Measurements from ENCODE around the gene LAD1. TPM values are rescaled to one million over a fixed set of nuclear protein-coding genes. Genes with fewer than 3 reads are reported as not detected.

The LAD1 gene
- polyA plus RNA-seq, 1 experiment = 0.04 TPM

DNA sequence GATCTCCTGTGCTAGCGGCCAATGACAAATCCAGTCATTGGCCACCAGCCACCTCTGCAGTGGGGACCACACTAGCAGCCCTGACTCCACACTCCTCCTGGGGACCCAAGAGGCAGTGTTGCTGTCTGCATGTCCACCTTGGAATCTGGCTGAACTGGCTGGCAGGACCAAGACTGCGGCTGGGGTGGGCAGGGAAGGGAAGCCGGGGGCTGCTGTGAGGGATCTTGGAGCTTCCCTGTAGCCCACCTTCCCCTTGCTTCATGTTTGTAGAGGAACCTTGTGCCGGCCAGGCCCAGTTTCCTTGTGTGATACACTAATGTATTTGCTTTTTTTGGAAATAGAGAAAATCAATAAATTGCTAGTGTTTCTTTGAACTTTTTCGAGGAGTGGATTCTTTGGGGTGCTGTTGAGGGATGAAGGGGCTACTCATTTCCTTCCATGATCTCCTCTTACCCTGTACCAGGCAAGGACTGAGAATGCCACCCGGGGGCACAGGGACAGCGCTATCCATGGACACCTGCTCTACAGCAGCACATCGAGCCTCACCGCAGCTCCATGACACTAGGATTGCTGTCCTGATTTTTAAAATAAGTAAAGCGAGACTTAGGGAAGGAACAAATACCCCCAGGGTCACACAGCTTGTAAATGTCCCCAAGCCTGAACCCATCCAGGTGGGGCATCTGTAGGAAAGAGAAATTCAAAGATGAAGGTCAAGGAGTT, 66.3 kb downstream of the LAD1 start:
- H3K9me3 ChIP-seq (ENCODE audit: control insufficient read depth, insufficient read depth, low read length) = peaks cover 3% of the 10 kb centered on the region; the same call in 1 of the 2 replicates
- no peak for DNase-seq (ENCODE audit: low read depth, low spot score)
- POLR2A ChIA-PET = no interaction called here
- CTCF ChIA-PET = interaction anchor here (0.7 to 1.0 kb wide), 2 partner anchors 13 to 103 kb away, joined by 3 read pairs; no protein-coding TSS in a partner anchor
- H3K27ac ChIP-seq (ENCODE audit: low read depth, low read length) = no peak overlapping the region
- TF ChIP-seq, protein P1, sequence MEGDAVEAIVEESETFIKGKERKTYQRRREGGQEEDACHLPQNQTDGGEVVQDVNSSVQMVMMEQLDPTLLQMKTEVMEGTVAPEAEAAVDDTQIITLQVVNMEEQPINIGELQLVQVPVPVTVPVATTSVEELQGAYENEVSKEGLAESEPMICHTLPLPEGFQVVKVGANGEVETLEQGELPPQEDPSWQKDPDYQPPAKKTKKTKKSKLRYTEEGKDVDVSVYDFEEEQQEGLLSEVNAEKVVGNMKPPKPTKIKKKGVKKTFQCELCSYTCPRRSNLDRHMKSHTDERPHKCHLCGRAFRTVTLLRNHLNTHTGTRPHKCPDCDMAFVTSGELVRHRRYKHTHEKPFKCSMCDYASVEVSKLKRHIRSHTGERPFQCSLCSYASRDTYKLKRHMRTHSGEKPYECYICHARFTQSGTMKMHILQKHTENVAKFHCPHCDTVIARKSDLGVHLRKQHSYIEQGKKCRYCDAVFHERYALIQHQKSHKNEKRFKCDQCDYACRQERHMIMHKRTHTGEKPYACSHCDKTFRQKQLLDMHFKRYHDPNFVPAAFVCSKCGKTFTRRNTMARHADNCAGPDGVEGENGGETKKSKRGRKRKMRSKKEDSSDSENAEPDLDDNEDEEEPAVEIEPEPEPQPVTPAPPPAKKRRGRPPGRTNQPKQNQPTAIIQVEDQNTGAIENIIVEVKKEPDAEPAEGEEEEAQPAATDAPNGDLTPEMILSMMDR (IDR thresholded peaks at IDR 0.05; ENCODE audit: low read depth, low read length) = no peak
- H3K27me3 ChIP-seq (ENCODE audit: control insufficient read depth, insufficient read depth, low read length) = peaks cover 34% of the 10 kb centered on the region
- H3K4me3 ChIP-seq (ENCODE audit: low read depth, low read length) = no peak overlapping the region

DNA sequence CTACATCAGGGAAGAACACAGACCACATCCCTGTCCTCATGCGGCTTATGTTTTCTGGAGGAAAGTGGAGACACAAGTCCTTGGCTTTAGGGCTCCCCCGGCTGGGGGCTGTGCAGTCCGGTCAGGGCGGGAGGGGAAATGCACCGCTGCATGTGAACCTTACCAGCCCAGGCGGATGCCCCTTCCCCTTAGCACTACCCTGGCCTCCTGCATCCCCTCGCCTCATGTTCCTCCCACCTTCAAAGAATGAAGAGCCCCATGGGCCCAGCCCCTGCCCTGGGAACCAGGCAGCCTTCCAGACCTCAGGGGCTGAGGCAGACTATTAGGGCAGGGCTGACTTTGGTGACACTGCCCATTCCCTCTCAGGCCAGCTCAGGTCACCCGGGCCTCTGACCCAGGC, 67.1 kb downstream of the LAD1 start:
- H3K27me3 ChIP-seq (ENCODE audit: control insufficient read depth, insufficient read depth, low read length) = peaks cover 37% of the 10 kb centered on the region
- no peak overlapping the region for H3K27ac ChIP-seq (ENCODE audit: low read depth, low read length)
- H3K9me3 ChIP-seq (ENCODE audit: control insufficient read depth, insufficient read depth, low read length) = peaks cover 3% of the 10 kb centered on the region; the same call in 1 of the 2 replicates
- TF ChIP-seq, protein P1 (IDR thresholded peaks at IDR 0.05; ENCODE audit: low read depth, low read length) = no peak
- no peak for DNase-seq (ENCODE audit: low read depth, low spot score)
- CTCF ChIA-PET = no interaction called here
- no peak overlapping the region for H3K4me3 ChIP-seq (ENCODE audit: low read depth, low read length)
- POLR2A ChIA-PET = no interaction called here

DNA sequence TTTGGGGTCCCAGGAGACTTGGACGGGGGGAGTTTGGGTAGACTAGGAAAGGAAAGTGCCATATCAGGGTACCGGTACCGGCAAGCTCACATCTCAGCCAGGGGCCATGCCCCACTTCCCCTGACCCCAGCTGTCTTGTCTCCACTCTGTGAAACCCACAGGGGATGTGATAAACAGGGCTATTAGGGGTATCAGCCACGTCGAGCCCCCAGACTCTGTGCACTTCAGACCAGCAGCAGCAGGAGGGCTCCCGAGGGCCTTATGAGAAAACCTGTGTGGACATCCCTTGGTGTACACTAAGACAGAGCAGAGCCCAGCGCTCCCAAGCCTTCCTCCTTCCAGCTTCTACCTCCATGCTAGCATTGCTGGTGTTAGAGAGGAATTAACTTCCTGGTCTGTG, 68.0 kb downstream of the LAD1 start:
- no peak for DNase-seq (ENCODE audit: low read depth, low spot score)
- CTCF ChIA-PET = interaction anchor here (3.7 kb wide), 1 partner anchor 16 kb away, joined by 26 read pairs; no protein-coding TSS in a partner anchor
- no peak overlapping the region for H3K4me3 ChIP-seq (ENCODE audit: low read depth, low read length)
- peaks cover 3% of the 10 kb centered on the region; the same call in 1 of the 2 replicates for H3K9me3 ChIP-seq (ENCODE audit: control insufficient read depth, insufficient read depth, low read length)
- H3K27ac ChIP-seq (ENCODE audit: low read depth, low read length) = no peak overlapping the region
- TF ChIP-seq, protein P1 (IDR thresholded peaks at IDR 0.05; ENCODE audit: low read depth, low read length) = no peak
- POLR2A ChIA-PET = no interaction called here
- H3K27me3 ChIP-seq (ENCODE audit: control insufficient read depth, insufficient read depth, low read length) = peaks cover 45% of the 10 kb centered on the region

Other genes with a start within 250 kb of the LAD1 start
- 81.7 and 103 TPM in 2 replicates for gene TMEM9, start 244.8 kb downstream of the LAD1 start, polyA plus RNA-seq (2011; rRNA removed)
- 0.01 TPM in 1 of 2 replicates, not detected in the other for gene IGFN1, start 208.5 kb downstream of the LAD1 start, polyA plus RNA-seq (2011; rRNA removed)
- gene PKP1, start 115.8 kb downstream of the LAD1 start, polyA plus RNA-seq (2011; rRNA removed) = 0.04 TPM in 2 replicates
- gene TNNT2, start 21.6 kb downstream of the LAD1 start, polyA plus RNA-seq (2011; rRNA removed) = 1.6 and 2.3 TPM in 2 replicates
- gene TNNI1, start 22.4 kb upstream of the LAD1 start, polyA plus RNA-seq (2011; rRNA removed) = not detected in 2 replicates
- gene PHLDA3, start 69.9 kb upstream of the LAD1 start, polyA plus RNA-seq (2011; rRNA removed) = 58.9 and 73.9 TPM in 2 replicates
- gene CSRP1, start 107.8 kb upstream of the LAD1 start, polyA plus RNA-seq (2011; rRNA removed) = 641 and 730 TPM in 2 replicates
- 17.5 and 23.0 TPM in 2 replicates for gene NAV1, start 139.8 kb upstream of the LAD1 start, polyA plus RNA-seq (2011; rRNA removed)